ENCODE measurements around the gene SP3. TPM values are rescaled to one million over a fixed set of nuclear protein-coding genes. Genes with fewer than 3 reads are reported as not detected.

SP3 gene
- total RNA-seq, 1 experiment from 2014 or later = 80.2 TPM

GRCh38 chr2:173924285-173924684, 40.9 kb downstream of the SP3 start:
- ATAC-seq = no peak
- no peaks in the 10 kb centered on the region for H3K36me3 ChIP-seq (ENCODE audit: control insufficient read depth, insufficient read depth, low read length)
- peaks cover 9% of the 10 kb centered on the region; the same call in 1 of the 2 replicates for H3K4me1 ChIP-seq (ENCODE audit: control insufficient read depth, insufficient read depth, low read length)
- in situ Hi-C loops (cut with HindIII; ENCODE audit: low pct_unique_long_range_greater_than_20kb, low sequenced_read_pairs) (no loop called here), intact Hi-C loops (cut with micrococcal nuclease; ENCODE audit: unreplicated experiment) (no loop called here)
- no peak overlapping the region for H3K27ac ChIP-seq (ENCODE audit: low read length)
- DNase-seq (ENCODE audit: low read depth, low spot score) = no peak
- CTCF ChIA-PET = no interaction called here
- no peaks in the 10 kb centered on the region for H3K27me3 ChIP-seq (ENCODE audit: control insufficient read depth, insufficient read depth, low read length)
- no peak for TF ChIP-seq CTCF (IDR thresholded peaks at IDR 0.05)
- TF ChIP-seq SIN3A (IDR thresholded peaks at IDR 0.05; ENCODE audit: borderline replicate concordance, insufficient read depth, low read depth, low read length) = no peak
- no peak for TF ChIP-seq TCF7L2 (IDR thresholded peaks at IDR 0.05; ENCODE audit: low read depth, low read length)
- no peak for TF ChIP-seq POLR2AphosphoS5 (IDR thresholded peaks at IDR 0.05; ENCODE audit: low read depth, low read length)
- no peak for TF ChIP-seq REST (IDR thresholded peaks at IDR 0.05; ENCODE audit: insufficient read depth in 1 of 2, low read depth in 2 of 2, low read length in 1 of 2)
- no TSS peak for BruUV-seq (replicated peaks)
- POLR2A ChIA-PET = no interaction called here
- H3K9me3 ChIP-seq (ENCODE audit: control insufficient read depth, insufficient read depth, low read depth, low read length) = no peaks in the 10 kb centered on the region
- H3K4me3 ChIP-seq (ENCODE audit: low read depth in 2 of 2, low read length in 2 of 2) = no peak overlapping the region

- in situ Hi-C loops (cut with HindIII; ENCODE audit: low pct_unique_long_range_greater_than_20kb, low sequenced_read_pairs) = no loop called here
- no TSS peak for BruUV-seq (replicated peaks)
- ChIA-PET POLR2A (interaction anchor here (0.7 kb wide), 1 partner anchor 46 kb away, joined by 3 read pairs; no protein-coding TSS in a partner anchor), CTCF (no interaction called here)
- ATAC-seq (peak; percentile 44; the same call in 1 of the 2 replicates), DNase-seq (ENCODE audit: low read depth, low spot score) (no peak)
- H3K4me1 ChIP-seq (ENCODE audit: control insufficient read depth, insufficient read depth, low read length) = peaks cover 9% of the 10 kb centered on the region; the same call in 1 of the 2 replicates
- H3K27me3 ChIP-seq (ENCODE audit: control insufficient read depth, insufficient read depth, low read length) = no peaks in the 10 kb centered on the region
- no peak overlapping the region for H3K27ac ChIP-seq (ENCODE audit: low read length)
- H3K4me3 ChIP-seq (ENCODE audit: low read depth in 2 of 2, low read length in 2 of 2) = no peak overlapping the region
- peaks cover 3% of the 10 kb centered on the region for H3K36me3 ChIP-seq (ENCODE audit: control insufficient read depth, insufficient read depth, low read length)
- no peaks in the 10 kb centered on the region for H3K9me3 ChIP-seq (ENCODE audit: control insufficient read depth, insufficient read depth, low read depth, low read length)
- no peak for TF ChIP-seq SIN3A (IDR thresholded peaks at IDR 0.05; ENCODE audit: borderline replicate concordance, insufficient read depth, low read depth, low read length)
- TF ChIP-seq TCF7L2 (IDR thresholded peaks at IDR 0.05; ENCODE audit: low read depth, low read length) = no peak
- no peak for TF ChIP-seq REST (IDR thresholded peaks at IDR 0.05; ENCODE audit: insufficient read depth in 1 of 2, low read depth in 2 of 2, low read length in 1 of 2)
- TF ChIP-seq CTCF (IDR thresholded peaks at IDR 0.05) = no peak
- no peak for TF ChIP-seq POLR2AphosphoS5 (IDR thresholded peaks at IDR 0.05; ENCODE audit: low read depth, low read length)
- intact Hi-C loops (cut with micrococcal nuclease; ENCODE audit: unreplicated experiment) = no loop called here
Measured at GRCh38 chr2:173922760-173923159, 42.4 kb downstream of the SP3 start.

Data from Panc1 (cell line).